ENCODE results near the gene ZNF865.

The ZNF865 gene

GRCh38 chr19:55663846-55664536, 58.5 kb downstream of the ZNF865 start:
- DNase-seq = no peak

- DNase-seq = no peak
These were observed 61.0 kb downstream of the ZNF865 start for GRCh38 chr19:55666343-55667005.

Measured in OCI-M1 (cell line).